Mesendoderm (in vitro differentiated cells): ENCODE data around the gene NAIF1.
"Not testable (repeated sequence)": the region's sequence is repeated elsewhere in the genome, so short reads cannot be mapped to it uniquely, and the experiment has no call there.

Experiments
- DNase-seq: peaks from one replicate; pipeline ENCODE4 v3.0.0; 2013
- H2AK5ac ChIP-seq: 2 replicates; pipeline ENCODE4 v1.6.1; 2013; ENCODE audit warnings: low read length, inconsistent platforms
- H2BK120ac ChIP-seq: 2 replicates; pipeline ENCODE4 v1.6.1; 2013; ENCODE audit warnings: low read depth, mild to moderate bottlenecking, low read length, moderate library complexity, mixed read lengths
- H2BK15ac ChIP-seq: replicated peaks from 2 replicates; pipeline ENCODE4 v1.6.1; 2013; ENCODE audit warnings: low read depth, mild to moderate bottlenecking, moderate library complexity
- H2BK5ac ChIP-seq: 2 replicates; pipeline ENCODE4 v1.6.1; 2013; ENCODE audit warnings: low read length, inconsistent platforms
- H3K18ac ChIP-seq: 2 replicates; pipeline ENCODE4 v1.6.1; 2013; ENCODE audit warnings: mild to moderate bottlenecking, low read length, mixed read lengths
- H3K23ac ChIP-seq: one replicate; pipeline ENCODE4 v1.6.1; 2013; ENCODE audit warnings: low read length
- H3K27ac ChIP-seq: 2 replicates; pipeline ENCODE4 v1.5.1; 2013; ENCODE audit warnings: low read depth, mild to moderate bottlenecking, inconsistent platforms, low read length, moderate library complexity
- H3K27me3 ChIP-seq: 2 replicates; pipeline ENCODE4 v1.6.1; 2013; ENCODE audit warnings: low read length, control low read depth, mild to moderate bottlenecking, inconsistent platforms; ENCODE audit not compliant: insufficient read depth, poor library complexity
- H3K36me3 ChIP-seq: 2 replicates; pipeline ENCODE4 v1.6.1; 2013; ENCODE audit warnings: low read length, inconsistent platforms; ENCODE audit not compliant: control insufficient read depth, insufficient read depth
- H3K4ac ChIP-seq: one replicate; pipeline ENCODE4 v1.6.1; 2013; ENCODE audit warnings: low read depth, mild to moderate bottlenecking, low read length, moderate library complexity
- H3K4me1 ChIP-seq: 2 replicates; pipeline ENCODE4 v1.6.1; 2013; ENCODE audit warnings: low read depth, low read length, inconsistent platforms; ENCODE audit not compliant: control insufficient read depth
- H3K4me2 ChIP-seq: 2 replicates; pipeline ENCODE4 v1.6.1; 2013; ENCODE audit warnings: low read length
- H3K4me3 ChIP-seq: 2 replicates; pipeline ENCODE4 v1.5.1; 2013; ENCODE audit warnings: mild to moderate bottlenecking, low read length
- H3K56ac ChIP-seq: one replicate; pipeline ENCODE4 v1.6.1; 2013; ENCODE audit warnings: low read length
- H3K79me1 ChIP-seq: 2 replicates; pipeline ENCODE4 v1.6.1; 2013; ENCODE audit warnings: low read length, inconsistent platforms
- H3K79me2 ChIP-seq: 2 replicates; pipeline ENCODE4 v1.6.1; 2013; ENCODE audit warnings: mild to moderate bottlenecking, low read length; ENCODE audit not compliant: control insufficient read depth, insufficient read depth
- H3K9ac ChIP-seq: 2 replicates; pipeline ENCODE4 v1.6.1; 2013; ENCODE audit warnings: low read length, inconsistent platforms
- H4K5ac ChIP-seq: one replicate; pipeline ENCODE4 v1.6.1; 2013; ENCODE audit warnings: low read length
- H4K8ac ChIP-seq: one replicate; pipeline ENCODE4 v1.6.1; 2013; ENCODE audit warnings: low read depth, mild to moderate bottlenecking, control low read depth, low read length, moderate library complexity
- WGBS: extraction: QIAGEN DNeasy Blood & Tissue Kit; methylation state at CpG from one replicate; pipeline ENCODE4 v1.1.7; 2013; ENCODE audit warnings: low lambda C conversion rate, missing lambda C conversion rate; ENCODE audit not compliant: insufficient coverage; ENCODE audit errors: extremely low coverage; 5-methylcytosine and 5-hydroxymethylcytosine counted together

The NAIF1 gene

GRCh38 chr9:128113526-128114325 is 46.6 kb upstream of the NAIF1 start:
- Histone ChIP-seq H3K36me3 (no peaks in the 10 kb centered on the region), H3K4me2 (no peak overlapping the region), H2AK5ac (no peak overlapping the region), H4K5ac (no peak overlapping the region), H2BK5ac (no peak overlapping the region), H2BK120ac (no peak overlapping the region), H3K79me1 (no peaks in the 10 kb centered on the region), H3K56ac (no peak overlapping the region), H3K9ac (no peak overlapping the region), H3K27ac (no peak overlapping the region), H2BK15ac (no peak overlapping the region), H3K4me1 (peaks cover 3% of the 10 kb centered on the region), H3K18ac (no peak overlapping the region), H4K8ac (no peak overlapping the region), H3K23ac (no peak overlapping the region), H3K79me2 (no peaks in the 10 kb centered on the region), H3K4me3 (no peak overlapping the region), H3K27me3 (no peaks in the 10 kb centered on the region), H3K4ac (no peak overlapping the region)
- no peak for DNase-seq
- WGBS, result no CpG with 5 or more reads among the region's 12 CpGs

DNA sequence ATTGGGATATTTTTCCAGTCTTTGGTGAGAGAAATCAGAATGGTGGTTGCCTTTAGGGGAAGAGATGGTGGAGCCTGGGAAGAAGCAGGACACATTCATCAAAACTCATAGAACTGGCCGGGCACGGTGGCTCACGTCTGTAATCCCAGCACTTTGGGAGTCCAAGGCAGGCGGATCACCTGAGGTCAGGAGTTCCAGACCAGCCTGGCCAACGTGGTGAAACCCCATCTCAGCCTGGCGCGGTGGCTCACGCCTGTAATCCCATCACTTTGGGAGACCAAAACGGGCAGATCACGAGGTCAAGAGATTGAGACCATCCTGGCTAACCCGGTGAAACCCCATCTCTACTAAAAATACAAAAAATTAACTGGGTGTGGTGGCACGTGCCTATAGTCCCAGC is 44.6 kb upstream of the NAIF1 start:
- not testable (repeated sequence) for H2BK120ac ChIP-seq, H3K18ac ChIP-seq, H2BK5ac ChIP-seq, H3K9ac ChIP-seq, H4K8ac ChIP-seq, H3K4ac ChIP-seq, H4K5ac ChIP-seq, H3K56ac ChIP-seq, H3K23ac ChIP-seq, H3K79me2 ChIP-seq, H3K36me3 ChIP-seq, H3K4me2 ChIP-seq, H3K27me3 ChIP-seq, H2BK15ac ChIP-seq, H3K4me1 ChIP-seq, H3K27ac ChIP-seq, H2AK5ac ChIP-seq, H3K79me1 ChIP-seq, H3K4me3 ChIP-seq, DNase-seq
- WGBS, result no CpG with 5 or more reads among the region's 12 CpGs

GRCh38 chr9:128109050-128109709 is 42.1 kb upstream of the NAIF1 start:
- H2BK15ac ChIP-seq, result no peak overlapping the region

DNA sequence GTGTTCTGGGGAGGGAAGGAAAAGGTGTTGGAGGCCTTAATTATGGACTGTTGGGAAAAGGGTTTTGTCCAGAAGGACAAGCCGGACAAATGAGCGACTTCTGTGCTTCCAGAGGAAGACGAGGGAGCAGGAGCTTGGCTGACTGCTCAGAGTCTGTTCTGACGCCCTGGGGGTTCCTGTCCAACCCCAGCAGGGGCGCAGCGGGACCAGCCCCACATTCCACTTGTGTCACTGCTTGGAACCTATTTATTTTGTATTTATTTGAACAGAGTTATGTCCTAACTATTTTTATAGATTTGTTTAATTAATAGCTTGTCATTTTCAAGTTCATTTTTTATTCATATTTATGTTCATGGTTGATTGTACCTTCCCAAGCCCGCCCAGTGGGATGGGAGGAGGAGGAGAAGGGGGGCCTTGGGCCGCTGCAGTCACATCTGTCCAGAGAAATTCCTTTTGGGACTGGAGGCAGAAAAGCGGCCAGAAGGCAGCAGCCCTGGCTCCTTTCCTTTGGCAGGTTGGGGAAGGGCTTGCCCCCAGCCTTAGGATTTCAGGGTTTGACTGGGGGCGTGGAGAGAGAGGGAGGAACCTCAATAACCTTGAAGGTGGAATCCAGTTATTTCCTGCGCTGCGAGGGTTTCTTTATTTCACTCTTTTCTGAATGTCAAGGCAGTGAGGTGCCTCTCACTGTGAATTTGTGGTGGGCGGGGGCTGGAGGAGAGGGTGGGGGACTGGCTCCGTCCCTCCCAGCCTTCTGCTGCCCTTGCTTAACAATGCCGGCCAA is 41.3 kb upstream of the NAIF1 start:
- Histone ChIP-seq H3K36me3 (peaks cover 6% of the 10 kb centered on the region), H2BK15ac (no peak overlapping the region), H3K4me2 (no peak overlapping the region), H3K4ac (no peak overlapping the region), H3K4me1 (no peaks in the 10 kb centered on the region), H3K79me2 (no peaks in the 10 kb centered on the region), H3K27ac (no peak overlapping the region), H3K4me3 (no peak overlapping the region), H3K27me3 (no peaks in the 10 kb centered on the region), H3K56ac (no peak overlapping the region), H3K9ac (no peak overlapping the region), H3K18ac (no peak overlapping the region), H2BK5ac (no peak overlapping the region), H3K23ac (no peak overlapping the region), H4K5ac (no peak overlapping the region), H2BK120ac (no peak overlapping the region), H4K8ac (no peak overlapping the region), H2AK5ac (no peak overlapping the region), H3K79me1 (no peaks in the 10 kb centered on the region)
- no peak for DNase-seq
- WGBS, result no CpG with 5 or more reads among the region's 15 CpGs

More at GRCh38 chr9:128109050-128109709, 42.1 kb upstream of the NAIF1 start:
- H3K79me1 ChIP-seq, result no peaks in the 10 kb centered on the region
- H2AK5ac ChIP-seq, result no peak overlapping the region
- H3K23ac ChIP-seq, result no peak overlapping the region
- H3K79me2 ChIP-seq, result no peaks in the 10 kb centered on the region
- no CpG with 5 or more reads among the region's 20 CpGs for WGBS
- no peak overlapping the region for H3K56ac ChIP-seq
- no peak overlapping the region for H3K9ac ChIP-seq
- peaks cover 4% of the 10 kb centered on the region for H3K36me3 ChIP-seq
- H3K4ac ChIP-seq, result no peak overlapping the region
- no peak overlapping the region for H3K4me2 ChIP-seq
- no peaks in the 10 kb centered on the region for H3K27me3 ChIP-seq
- H4K8ac ChIP-seq, result no peak overlapping the region
- H2BK5ac ChIP-seq, result no peak overlapping the region
- no peak overlapping the region for H3K18ac ChIP-seq
- H3K4me3 ChIP-seq, result no peak overlapping the region
- no peak for DNase-seq
- H3K27ac ChIP-seq, result no peak overlapping the region
- H2BK120ac ChIP-seq, result no peak overlapping the region
- H3K4me1 ChIP-seq, result no peaks in the 10 kb centered on the region
- H4K5ac ChIP-seq, result no peak overlapping the region

- Histone ChIP-seq H3K56ac (no peak overlapping the region), H3K9ac (no peak overlapping the region), H3K4me2 (no peak overlapping the region), H2AK5ac (no peak overlapping the region), H3K4me1 (no peaks in the 10 kb centered on the region), H2BK120ac (no peak overlapping the region), H3K36me3 (peaks cover 6% of the 10 kb centered on the region), H4K5ac (no peak overlapping the region), H3K27me3 (no peaks in the 10 kb centered on the region), H3K4me3 (no peak overlapping the region), H4K8ac (no peak overlapping the region), H2BK5ac (no peak overlapping the region), H3K79me2 (no peaks in the 10 kb centered on the region), H3K18ac (no peak overlapping the region), H2BK15ac (no peak overlapping the region), H3K23ac (no peak overlapping the region), H3K4ac (no peak overlapping the region), H3K27ac (no peak overlapping the region), H3K79me1 (no peaks in the 10 kb centered on the region)
- WGBS, result no CpG with 5 or more reads among the region's 18 CpGs
- DNase-seq, result no peak
These were observed 40.5 kb upstream of the NAIF1 start for GRCh38 chr9:128107468-128108268.
